Nephron (organoid): ENCODE data around the gene SLX1A.
"Not testable (repeated sequence)": the region's sequence is repeated elsewhere in the genome, so short reads cannot be mapped to it uniquely, and the experiment has no call there.

Experiments
- H3K27ac Mint-ChIP-seq, 3 experiments: 2 replicates each; pipeline ENCODE4 v1.8.0; 2020; ENCODE audit warnings: mixed read lengths in 3 of 3, mild to moderate bottlenecking in 2 of 3, moderate library complexity in 1 of 3
- H3K27me3 Mint-ChIP-seq: 2 replicates; pipeline ENCODE4 v1.8.0; 2021; ENCODE audit warnings: low read depth, mild to moderate bottlenecking, moderate library complexity, mixed read lengths
- H3K36me3 Mint-ChIP-seq: 2 replicates; pipeline ENCODE4 v1.8.0; 2020; ENCODE audit warnings: low read depth, mixed read lengths
- H3K4me1 Mint-ChIP-seq: 2 replicates; pipeline ENCODE4 v1.8.0; 2020; ENCODE audit warnings: mixed read lengths
- H3K4me3 Mint-ChIP-seq, 3 experiments: 2 replicates each; pipeline ENCODE4 v1.8.0; 2020; ENCODE audit warnings: mild to moderate bottlenecking in 3 of 3, mixed read lengths in 3 of 3, moderate library complexity in 2 of 3
- H3K9me3 Mint-ChIP-seq: 2 replicates; pipeline ENCODE4 v1.8.0; 2020; ENCODE audit warnings: mixed read lengths
- TF ChIP-seq, protein P1 (sequence below), 3 experiments: fragments of 200-600 bp; sonication (generic); IDR thresholded peaks; one replicate each; pipeline ENCODE4 v1.5.0; 2021; ENCODE audit warnings: antibody characterized with exemption in 3 of 3; ENCODE audit not compliant: unreplicated experiment in 3 of 3

The SLX1A gene

GRCh38 chr16:30187556-30187865 is 6.2 kb upstream of the SLX1A start:
- H3K9me3 Mint-ChIP-seq: no peaks in the 10 kb centered on the region
- peaks cover 7% of the 10 kb centered on the region for H3K27me3 Mint-ChIP-seq
- TF ChIP-seq, protein P1, sequence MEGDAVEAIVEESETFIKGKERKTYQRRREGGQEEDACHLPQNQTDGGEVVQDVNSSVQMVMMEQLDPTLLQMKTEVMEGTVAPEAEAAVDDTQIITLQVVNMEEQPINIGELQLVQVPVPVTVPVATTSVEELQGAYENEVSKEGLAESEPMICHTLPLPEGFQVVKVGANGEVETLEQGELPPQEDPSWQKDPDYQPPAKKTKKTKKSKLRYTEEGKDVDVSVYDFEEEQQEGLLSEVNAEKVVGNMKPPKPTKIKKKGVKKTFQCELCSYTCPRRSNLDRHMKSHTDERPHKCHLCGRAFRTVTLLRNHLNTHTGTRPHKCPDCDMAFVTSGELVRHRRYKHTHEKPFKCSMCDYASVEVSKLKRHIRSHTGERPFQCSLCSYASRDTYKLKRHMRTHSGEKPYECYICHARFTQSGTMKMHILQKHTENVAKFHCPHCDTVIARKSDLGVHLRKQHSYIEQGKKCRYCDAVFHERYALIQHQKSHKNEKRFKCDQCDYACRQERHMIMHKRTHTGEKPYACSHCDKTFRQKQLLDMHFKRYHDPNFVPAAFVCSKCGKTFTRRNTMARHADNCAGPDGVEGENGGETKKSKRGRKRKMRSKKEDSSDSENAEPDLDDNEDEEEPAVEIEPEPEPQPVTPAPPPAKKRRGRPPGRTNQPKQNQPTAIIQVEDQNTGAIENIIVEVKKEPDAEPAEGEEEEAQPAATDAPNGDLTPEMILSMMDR (IDR thresholded peaks at IDR 0.05; ENCODE audit: unreplicated experiment in 3 of 3): no peak
- no peaks in the 10 kb centered on the region for H3K36me3 Mint-ChIP-seq
- peaks cover 8% of the 10 kb centered on the region for H3K4me1 Mint-ChIP-seq
- H3K27ac Mint-ChIP-seq: no peak overlapping the region
- no peak overlapping the region for H3K4me3 Mint-ChIP-seq

GRCh38 chr16:30187971-30188561 is 5.6 kb upstream of the SLX1A start:
- peaks cover 7% of the 10 kb centered on the region for H3K27me3 Mint-ChIP-seq
- H3K4me1 Mint-ChIP-seq: peaks cover 8% of the 10 kb centered on the region
- no peaks in the 10 kb centered on the region for H3K36me3 Mint-ChIP-seq
- no peak overlapping the region for H3K27ac Mint-ChIP-seq
- H3K9me3 Mint-ChIP-seq: no peaks in the 10 kb centered on the region
- TF ChIP-seq, protein P1 (IDR thresholded peaks at IDR 0.05; ENCODE audit: unreplicated experiment in 3 of 3): no peak
- no peak overlapping the region for H3K4me3 Mint-ChIP-seq

- H3K27me3 Mint-ChIP-seq, H3K4me1 Mint-ChIP-seq, H3K36me3 Mint-ChIP-seq, H3K9me3 Mint-ChIP-seq, H3K4me3 Mint-ChIP-seq, H3K27ac Mint-ChIP-seq: not testable (repeated sequence)
Observed at GRCh38 chr16:30191158-30191557, 2.5 kb upstream of the SLX1A start.

- H3K4me1 Mint-ChIP-seq, H3K36me3 Mint-ChIP-seq, H3K4me3 Mint-ChIP-seq, H3K27ac Mint-ChIP-seq, H3K9me3 Mint-ChIP-seq, H3K27me3 Mint-ChIP-seq: not testable (repeated sequence)
Observed at GRCh38 chr16:30193098-30193497, 577 bp upstream of the SLX1A start.

DNA sequence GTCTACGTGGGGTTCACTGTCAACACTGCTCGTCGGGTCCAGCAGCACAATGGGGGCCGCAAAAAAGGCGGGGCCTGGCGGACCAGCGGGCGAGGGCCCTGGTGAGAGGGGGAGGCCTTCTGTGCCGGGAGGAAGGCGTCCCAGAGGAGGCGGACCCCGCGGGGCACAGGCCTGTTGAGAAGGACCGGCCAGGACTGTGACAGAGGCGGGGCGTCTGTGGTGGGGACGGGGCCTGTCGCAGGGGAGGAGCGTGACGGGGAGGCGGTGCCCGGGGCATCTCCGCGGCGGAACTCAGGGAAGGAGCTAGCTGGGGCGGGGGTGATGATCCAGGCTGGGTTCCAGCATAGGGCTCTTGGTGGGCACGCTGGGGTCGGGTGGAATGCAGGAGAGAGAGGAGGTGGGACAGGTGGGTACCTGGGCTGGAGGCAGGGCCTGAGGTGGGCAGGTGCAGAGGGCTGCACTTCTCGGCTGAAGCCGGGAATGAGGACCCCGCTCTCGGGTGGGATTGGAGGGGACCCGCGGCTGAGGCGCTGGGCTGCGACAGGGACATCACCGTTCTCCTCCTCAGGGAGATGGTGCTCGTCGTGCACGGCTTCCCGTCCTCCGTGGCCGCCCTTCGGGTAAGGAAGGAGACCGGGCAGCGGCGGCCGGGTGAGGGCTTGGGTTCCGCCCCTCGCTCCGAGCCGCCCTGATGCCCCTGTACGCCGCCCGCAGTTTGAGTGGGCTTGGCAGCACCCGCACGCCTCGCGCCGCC is 674 bp downstream of the SLX1A start:
- H3K36me3 Mint-ChIP-seq: not testable (repeated sequence)

DNA sequence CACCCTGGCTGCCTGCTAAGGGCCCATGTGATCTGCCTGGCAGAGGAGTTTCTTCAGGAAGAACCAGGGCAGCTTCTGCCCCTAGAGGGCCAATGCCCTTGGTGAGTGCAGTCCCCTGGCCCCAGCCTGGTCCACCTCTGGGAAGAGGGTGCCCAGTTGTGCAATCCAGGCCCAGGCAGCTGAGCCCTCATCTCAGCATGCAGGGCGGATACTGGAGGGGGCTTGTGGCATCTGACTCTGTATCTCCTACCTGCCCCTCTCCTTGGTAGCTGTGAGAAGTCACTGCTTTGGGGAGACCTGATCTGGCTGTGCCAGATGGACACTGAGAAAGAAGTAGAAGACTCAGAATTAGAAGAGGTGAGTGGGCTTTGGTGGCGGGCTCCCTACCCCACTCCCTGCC is 3.3 kb downstream of the SLX1A start:
- H3K4me1 Mint-ChIP-seq, H3K9me3 Mint-ChIP-seq, H3K27ac Mint-ChIP-seq, H3K36me3 Mint-ChIP-seq, H3K27me3 Mint-ChIP-seq, H3K4me3 Mint-ChIP-seq: not testable (repeated sequence)

More for the DNA sequence above, 674 bp downstream of the SLX1A start:
- H3K4me1 Mint-ChIP-seq, H3K27ac Mint-ChIP-seq, H3K9me3 Mint-ChIP-seq, H3K4me3 Mint-ChIP-seq, H3K27me3 Mint-ChIP-seq: not testable (repeated sequence)

DNA sequence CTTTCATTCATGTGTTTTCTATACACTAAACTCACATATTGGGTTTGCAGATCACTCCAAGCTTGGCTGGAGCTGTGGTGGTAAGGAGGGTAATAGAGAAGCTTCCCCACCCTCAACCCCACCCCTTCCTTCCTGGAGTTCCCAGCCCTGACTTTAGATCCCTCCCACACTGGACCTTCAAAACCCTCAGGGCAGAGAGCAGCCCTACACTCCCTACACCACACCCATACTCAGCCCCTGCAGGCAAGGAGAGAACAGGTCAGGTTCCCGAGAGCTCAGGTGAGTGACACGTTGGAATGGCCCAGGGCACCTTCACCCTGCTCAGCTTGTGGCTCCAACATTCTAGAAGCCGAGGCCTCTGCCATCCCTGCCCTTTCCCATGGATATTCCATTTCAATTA is 5.4 kb downstream of the SLX1A start, which contains the start of gene SULT1A3:
Gene SULT1A3, plus strand, starts transcription at position 207 of the 400 bp plus-strand sequence. CDS start 1,474 bp downstream, outside the sequence.
- H3K36me3 Mint-ChIP-seq, H3K27me3 Mint-ChIP-seq, H3K4me3 Mint-ChIP-seq, H3K9me3 Mint-ChIP-seq, H3K27ac Mint-ChIP-seq, H3K4me1 Mint-ChIP-seq: not testable (repeated sequence)

GRCh38 chr16:30199608-30200343 is 6.1 kb downstream of the SLX1A start:
- not testable (repeated sequence) for H3K4me1 Mint-ChIP-seq, H3K27me3 Mint-ChIP-seq, H3K4me3 Mint-ChIP-seq, H3K36me3 Mint-ChIP-seq, H3K9me3 Mint-ChIP-seq, H3K27ac Mint-ChIP-seq

GRCh38 chr16:30205541-30206236 is 12.0 kb downstream of the SLX1A start:
- not testable (repeated sequence) for H3K36me3 Mint-ChIP-seq, H3K27me3 Mint-ChIP-seq, H3K27ac Mint-ChIP-seq, H3K4me3 Mint-ChIP-seq, H3K4me1 Mint-ChIP-seq, H3K9me3 Mint-ChIP-seq

- H3K4me1 Mint-ChIP-seq, H3K27ac Mint-ChIP-seq, H3K36me3 Mint-ChIP-seq, H3K9me3 Mint-ChIP-seq, H3K27me3 Mint-ChIP-seq, H3K4me3 Mint-ChIP-seq: not testable (repeated sequence)
Observed at GRCh38 chr16:30206252-30206651, 12.6 kb downstream of the SLX1A start.

GRCh38 chr16:30207063-30207704 is 13.5 kb downstream of the SLX1A start:
- not testable (repeated sequence) for H3K36me3 Mint-ChIP-seq, H3K27ac Mint-ChIP-seq, H3K4me1 Mint-ChIP-seq, H3K27me3 Mint-ChIP-seq, H3K9me3 Mint-ChIP-seq
- peak overlapping the region in 1 of 3 experiments; percentile 17 for H3K4me3 Mint-ChIP-seq

DNA sequence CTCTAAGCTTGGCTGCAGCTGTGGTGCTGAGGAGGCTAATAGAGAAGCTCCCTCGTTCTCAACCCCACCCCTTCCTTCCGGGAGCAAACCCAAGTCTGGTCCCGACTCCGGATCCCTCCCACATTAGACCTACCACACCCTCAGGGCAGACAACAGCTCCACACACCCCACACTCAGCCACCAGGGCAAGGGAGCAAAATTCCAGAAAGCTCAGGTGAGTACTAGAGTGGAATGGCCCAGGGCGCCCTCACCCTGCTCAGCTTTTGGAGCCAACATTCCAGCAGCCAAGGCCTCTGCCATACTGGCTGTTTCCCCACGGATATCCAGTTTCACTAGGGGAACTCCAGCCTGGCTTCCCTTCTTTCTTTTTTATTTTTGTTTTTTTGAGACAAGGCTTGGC is 15.4 kb downstream of the SLX1A start:
- not testable (repeated sequence) for H3K27me3 Mint-ChIP-seq, H3K27ac Mint-ChIP-seq, H3K4me3 Mint-ChIP-seq, H3K36me3 Mint-ChIP-seq, H3K4me1 Mint-ChIP-seq, H3K9me3 Mint-ChIP-seq
